ENCODE measurements around the gene SLC24A4.

DNA sequence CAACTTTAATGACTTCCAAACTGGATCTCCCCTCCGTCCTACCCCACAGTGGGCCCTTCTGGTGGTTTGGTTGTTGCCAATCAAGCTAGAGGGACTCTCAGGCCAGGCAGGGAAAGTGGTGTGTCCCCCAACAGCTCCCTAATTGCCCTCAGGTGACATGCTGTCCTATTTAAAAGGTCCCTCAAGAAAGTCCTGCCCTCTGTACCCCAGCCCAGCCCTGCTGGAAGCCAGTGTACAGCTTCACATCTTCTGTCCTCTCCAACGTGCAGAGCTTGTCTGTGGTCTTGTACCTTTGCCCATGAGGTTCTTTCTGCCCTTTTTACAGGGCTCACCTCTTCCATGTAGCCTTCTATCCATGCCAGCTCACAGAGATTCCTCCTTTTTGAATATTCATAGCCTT, 194.8 kb downstream of the SLC24A4 start:
- TF ChIP-seq SP1 (IDR thresholded peaks at IDR 0.05; ENCODE audit: low read depth) (no peak), ZNF274 (IDR thresholded peaks at IDR 0.05; ENCODE audit: low read depth, low read length) (no peak), POLR2AphosphoS5 (IDR thresholded peaks at IDR 0.05; ENCODE audit: low read depth, low read length) (no peak), JUND (IDR thresholded peaks at IDR 0.05) (no peak)
- TF ChIP-seq, protein P1, sequence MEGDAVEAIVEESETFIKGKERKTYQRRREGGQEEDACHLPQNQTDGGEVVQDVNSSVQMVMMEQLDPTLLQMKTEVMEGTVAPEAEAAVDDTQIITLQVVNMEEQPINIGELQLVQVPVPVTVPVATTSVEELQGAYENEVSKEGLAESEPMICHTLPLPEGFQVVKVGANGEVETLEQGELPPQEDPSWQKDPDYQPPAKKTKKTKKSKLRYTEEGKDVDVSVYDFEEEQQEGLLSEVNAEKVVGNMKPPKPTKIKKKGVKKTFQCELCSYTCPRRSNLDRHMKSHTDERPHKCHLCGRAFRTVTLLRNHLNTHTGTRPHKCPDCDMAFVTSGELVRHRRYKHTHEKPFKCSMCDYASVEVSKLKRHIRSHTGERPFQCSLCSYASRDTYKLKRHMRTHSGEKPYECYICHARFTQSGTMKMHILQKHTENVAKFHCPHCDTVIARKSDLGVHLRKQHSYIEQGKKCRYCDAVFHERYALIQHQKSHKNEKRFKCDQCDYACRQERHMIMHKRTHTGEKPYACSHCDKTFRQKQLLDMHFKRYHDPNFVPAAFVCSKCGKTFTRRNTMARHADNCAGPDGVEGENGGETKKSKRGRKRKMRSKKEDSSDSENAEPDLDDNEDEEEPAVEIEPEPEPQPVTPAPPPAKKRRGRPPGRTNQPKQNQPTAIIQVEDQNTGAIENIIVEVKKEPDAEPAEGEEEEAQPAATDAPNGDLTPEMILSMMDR (IDR thresholded peaks at IDR 0.05 in 2 of 3, conservative IDR thresholded peaks at IDR 0.05 in 1 of 3; ENCODE audit: borderline replicate concordance in 1 of 3, insufficient read depth in 1 of 3, low read depth in 2 of 3, low read length in 2 of 3) = no peak
